HG03521 (cell line): ENCODE data around the gene RABGEF1.
"Not testable (repeated sequence)": the region's sequence is repeated elsewhere in the genome, so short reads cannot be mapped to it uniquely, and the experiment has no call there.

Source experiments
- ATAC-seq: cut with Tn5 transposase; IDR thresholded peaks from one replicate; pipeline ENCODE4 v1.9.1; 2021; ENCODE audit warnings: mild to moderate bottlenecking, moderate library complexity; ENCODE audit not compliant: unreplicated experiment

RABGEF1 gene

GRCh38 chr7:66845379-66846095, 105.0 kb downstream of the RABGEF1 start:
- no peak for ATAC-seq

GRCh38 chr7:66846096-66846445, 105.5 kb downstream of the RABGEF1 start:
- ATAC-seq = not testable (repeated sequence)

GRCh38 chr7:66847523-66847855, 107.0 kb downstream of the RABGEF1 start:
- ATAC-seq = not testable (repeated sequence)

DNA sequence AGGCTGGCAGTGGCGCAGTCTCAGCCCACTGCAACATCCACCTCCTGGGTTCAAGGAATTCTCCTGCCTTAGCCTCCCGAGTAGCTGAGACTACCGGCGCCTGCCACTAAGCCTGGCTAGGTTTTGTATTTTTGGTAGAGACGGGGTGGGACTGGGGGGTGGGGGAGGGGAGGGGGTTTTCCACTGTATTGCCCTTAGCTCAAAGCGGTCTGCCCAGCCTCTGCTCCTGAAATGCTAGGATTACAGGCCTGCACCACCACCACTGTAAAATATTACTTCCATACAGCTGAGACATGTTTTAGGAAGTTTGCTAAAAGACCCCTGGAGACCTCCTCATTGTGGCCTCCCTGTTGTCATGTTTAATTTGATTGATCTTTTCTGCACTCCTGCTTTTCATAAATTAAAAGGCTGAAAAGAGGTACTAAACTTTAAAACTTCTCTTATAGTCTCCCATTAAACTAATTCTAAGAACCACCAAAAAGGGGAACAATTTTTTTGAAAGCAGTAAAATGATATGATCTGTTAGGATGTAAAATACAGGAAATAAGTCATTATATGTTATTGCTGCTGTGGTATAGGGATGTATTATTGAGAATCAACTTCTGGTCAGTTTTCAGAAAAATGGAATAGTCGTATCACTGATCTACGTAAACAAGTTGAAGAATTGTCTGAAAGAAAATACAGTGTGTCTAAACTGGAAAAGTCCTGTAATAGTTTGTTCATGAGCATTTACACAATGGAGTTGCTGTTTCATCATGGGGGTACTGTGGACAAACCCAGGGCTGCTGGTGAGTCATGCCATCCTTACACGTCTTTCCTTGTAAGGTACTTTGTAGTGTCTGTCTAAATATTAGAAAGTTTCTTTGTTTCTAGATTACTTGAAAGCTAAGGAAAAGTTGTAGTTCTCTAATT, 107.6 kb downstream of the RABGEF1 start:
- no peak for ATAC-seq

DNA sequence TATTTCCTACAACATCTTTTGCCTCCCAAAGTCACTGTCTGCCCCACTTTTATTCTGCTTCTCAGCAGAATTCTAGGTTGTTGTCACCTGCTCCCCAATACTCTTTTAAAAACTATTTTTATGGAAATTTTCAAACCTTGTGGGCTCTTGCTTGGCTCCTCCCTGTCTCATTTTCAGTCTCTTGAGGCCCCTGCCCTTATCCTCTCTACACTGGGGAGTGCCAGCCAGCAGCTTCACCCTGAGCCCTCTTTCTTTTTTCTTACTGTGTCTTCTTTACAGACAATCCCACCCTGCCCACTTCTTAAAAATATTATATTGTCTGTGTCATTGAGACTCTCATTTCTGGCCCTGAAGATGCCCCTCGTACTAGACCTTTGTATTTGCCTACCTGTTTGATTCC, 118.8 kb downstream of the RABGEF1 start:
- no peak for ATAC-seq

GRCh38 chr7:66859794-66860645, 119.5 kb downstream of the RABGEF1 start:
- ATAC-seq = no peak

DNA sequence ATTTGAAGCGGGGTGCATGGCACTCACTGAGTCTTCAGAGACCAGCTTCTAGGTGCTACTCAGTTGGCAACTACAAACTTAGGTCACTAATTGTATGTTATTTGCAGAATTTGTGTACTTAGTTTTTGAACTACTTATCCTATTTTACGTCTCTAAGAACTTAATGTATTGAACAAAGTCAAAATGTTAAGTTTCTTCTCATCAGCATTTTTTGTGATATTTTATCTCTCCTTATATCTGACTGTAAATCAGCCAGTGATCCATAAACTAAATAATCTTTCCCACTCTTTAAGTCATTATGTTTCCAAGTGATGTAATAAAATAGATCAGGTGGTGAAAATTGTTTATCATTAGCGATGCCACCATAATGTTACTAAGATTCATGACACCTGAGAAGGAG, 120.2 kb downstream of the RABGEF1 start:
- no peak for ATAC-seq
